ENCODE measurements around the gene ARHGDIA.

The ARHGDIA gene

DNA sequence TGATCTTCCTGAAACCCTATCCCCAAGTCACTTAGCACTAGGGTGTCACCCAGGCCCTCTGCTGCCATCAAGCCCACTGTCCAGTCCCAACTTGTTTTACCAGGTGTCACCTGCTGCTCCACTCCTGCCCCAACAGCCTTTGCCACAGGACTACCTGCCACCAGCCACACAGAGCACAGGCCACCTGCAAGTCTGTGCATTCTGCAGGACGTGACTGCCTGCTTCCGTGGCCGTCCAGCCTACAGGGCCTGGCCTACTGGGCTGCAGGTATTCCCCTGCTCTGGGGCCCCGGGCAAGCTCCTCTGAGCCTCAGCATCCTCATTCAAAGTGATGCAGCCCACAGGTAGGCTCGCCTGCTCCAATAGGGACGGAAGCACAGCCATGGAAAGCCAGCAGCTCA, 41.3 kb downstream of the ARHGDIA start:
- DNase-seq (ENCODE audit: extremely low read depth, low read depth): no peak
- TF ChIP-seq, protein P1, sequence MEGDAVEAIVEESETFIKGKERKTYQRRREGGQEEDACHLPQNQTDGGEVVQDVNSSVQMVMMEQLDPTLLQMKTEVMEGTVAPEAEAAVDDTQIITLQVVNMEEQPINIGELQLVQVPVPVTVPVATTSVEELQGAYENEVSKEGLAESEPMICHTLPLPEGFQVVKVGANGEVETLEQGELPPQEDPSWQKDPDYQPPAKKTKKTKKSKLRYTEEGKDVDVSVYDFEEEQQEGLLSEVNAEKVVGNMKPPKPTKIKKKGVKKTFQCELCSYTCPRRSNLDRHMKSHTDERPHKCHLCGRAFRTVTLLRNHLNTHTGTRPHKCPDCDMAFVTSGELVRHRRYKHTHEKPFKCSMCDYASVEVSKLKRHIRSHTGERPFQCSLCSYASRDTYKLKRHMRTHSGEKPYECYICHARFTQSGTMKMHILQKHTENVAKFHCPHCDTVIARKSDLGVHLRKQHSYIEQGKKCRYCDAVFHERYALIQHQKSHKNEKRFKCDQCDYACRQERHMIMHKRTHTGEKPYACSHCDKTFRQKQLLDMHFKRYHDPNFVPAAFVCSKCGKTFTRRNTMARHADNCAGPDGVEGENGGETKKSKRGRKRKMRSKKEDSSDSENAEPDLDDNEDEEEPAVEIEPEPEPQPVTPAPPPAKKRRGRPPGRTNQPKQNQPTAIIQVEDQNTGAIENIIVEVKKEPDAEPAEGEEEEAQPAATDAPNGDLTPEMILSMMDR (IDR thresholded peaks at IDR 0.05; ENCODE audit: low read depth, low read length): no peak

DNA sequence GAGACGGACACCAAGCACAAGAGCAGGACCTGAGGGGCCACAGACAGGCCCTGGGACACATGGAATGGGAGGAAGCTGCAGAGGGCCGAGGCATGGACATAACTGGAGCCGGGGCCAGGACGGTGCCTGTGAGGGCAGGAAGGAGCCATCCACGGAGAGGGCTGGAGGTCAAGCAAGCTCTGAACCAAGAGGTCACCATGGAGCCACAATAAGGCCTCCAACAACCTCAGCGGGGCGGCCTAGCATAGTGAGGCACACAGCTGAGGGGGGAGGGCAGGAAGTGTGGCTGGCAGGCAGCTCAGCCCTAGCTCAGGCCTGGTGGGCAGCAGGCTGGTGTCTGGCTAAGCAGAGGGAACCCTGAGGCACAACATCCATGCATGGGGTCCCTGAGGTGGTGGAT, 42.5 kb downstream of the ARHGDIA start:
- TF ChIP-seq, protein P1 (IDR thresholded peaks at IDR 0.05; ENCODE audit: low read depth, low read length): no peak
- DNase-seq (ENCODE audit: extremely low read depth, low read depth): no peak

DNA sequence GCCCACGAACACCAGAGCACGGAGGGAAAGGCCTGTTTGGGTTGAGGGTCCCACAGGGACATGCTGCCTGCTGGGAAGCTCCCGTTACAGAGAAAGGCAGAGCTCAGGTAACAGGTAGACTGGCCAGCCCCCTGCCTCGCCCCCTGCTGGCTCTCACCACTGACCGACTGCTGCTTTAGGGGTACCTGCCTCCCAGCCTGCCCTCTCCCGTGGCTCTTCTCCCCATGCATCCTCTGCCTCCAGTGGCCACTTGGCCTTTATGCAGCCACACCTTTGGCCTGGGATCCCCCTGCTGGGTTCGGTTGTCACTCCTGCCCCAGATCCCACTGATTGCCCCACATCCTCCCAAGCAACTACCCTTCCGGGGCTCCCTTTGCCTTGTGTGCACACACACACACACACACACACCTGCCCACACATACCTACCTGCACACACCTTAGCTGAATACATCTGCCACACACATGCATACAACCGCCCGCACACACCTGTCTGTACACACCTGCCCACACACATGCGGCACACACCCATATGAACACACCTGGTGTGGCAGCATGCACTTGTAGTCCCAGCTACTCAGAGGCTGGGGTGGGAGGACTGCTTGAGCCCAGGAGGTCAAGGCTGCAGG, 45.2 kb downstream of the ARHGDIA start:
- TF ChIP-seq, protein P1 (IDR thresholded peaks at IDR 0.05; ENCODE audit: low read depth, low read length): no peak
- DNase-seq (ENCODE audit: extremely low read depth, low read depth): no peak

DNA sequence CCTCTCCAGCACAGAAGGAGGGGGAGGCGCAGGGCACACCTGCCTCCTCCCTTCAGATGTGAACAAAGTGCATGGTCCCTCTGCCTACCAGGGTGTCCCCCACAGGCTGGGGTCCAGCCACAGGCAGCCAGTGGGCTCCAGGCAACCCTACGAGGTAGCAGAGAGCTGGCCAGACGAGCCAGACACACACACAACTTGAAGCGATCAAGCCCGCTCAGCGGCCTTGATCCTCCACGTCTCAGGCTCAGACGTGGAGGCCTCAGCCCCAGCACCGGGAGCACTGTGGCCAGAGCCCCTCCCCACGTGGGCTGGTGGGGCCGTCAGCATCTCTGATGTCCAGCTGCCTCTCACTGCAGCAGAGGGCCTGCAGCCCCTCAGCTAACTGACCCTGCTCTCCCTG, 46.5 kb downstream of the ARHGDIA start:
- TF ChIP-seq, protein P1 (IDR thresholded peaks at IDR 0.05; ENCODE audit: low read depth, low read length): no peak
- DNase-seq (ENCODE audit: extremely low read depth, low read depth): no peak

DNA sequence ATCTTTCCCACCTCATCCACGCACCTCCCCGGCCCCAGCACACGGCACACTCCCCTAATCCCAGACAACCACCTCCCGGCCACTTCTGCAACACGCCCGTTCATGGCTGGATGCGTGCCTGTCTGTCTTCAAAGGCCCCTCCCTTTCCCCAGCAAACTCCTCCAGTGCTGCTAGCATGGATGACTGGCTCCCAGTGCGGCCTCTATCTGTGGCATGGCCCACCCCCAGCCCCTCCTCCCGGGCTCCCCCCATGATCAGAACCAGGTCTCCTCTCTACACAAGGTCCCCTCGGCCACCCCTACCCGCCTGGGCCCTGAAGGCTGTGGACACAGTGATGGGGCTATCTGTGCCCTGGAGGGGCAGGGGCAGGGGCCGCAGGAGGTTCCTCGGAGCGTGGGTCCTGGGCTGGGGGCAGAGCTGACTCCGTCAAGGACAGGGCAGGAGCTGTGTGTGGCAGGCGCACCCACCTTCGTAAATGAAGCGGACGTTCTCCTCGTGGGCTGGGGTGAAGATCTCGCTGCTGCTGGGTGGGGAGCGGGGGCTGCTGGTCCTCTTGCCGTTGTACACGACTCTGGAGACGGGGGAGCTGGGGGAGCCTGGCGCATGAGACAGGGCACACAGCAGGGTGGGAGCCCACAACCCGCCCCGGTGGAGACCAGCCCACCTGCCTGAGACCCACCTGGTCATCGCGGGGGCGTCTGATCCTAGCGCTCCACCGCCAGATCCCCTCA, 47.2 kb downstream of the ARHGDIA start:
- DNase-seq (ENCODE audit: extremely low read depth, low read depth): no peak

DNA sequence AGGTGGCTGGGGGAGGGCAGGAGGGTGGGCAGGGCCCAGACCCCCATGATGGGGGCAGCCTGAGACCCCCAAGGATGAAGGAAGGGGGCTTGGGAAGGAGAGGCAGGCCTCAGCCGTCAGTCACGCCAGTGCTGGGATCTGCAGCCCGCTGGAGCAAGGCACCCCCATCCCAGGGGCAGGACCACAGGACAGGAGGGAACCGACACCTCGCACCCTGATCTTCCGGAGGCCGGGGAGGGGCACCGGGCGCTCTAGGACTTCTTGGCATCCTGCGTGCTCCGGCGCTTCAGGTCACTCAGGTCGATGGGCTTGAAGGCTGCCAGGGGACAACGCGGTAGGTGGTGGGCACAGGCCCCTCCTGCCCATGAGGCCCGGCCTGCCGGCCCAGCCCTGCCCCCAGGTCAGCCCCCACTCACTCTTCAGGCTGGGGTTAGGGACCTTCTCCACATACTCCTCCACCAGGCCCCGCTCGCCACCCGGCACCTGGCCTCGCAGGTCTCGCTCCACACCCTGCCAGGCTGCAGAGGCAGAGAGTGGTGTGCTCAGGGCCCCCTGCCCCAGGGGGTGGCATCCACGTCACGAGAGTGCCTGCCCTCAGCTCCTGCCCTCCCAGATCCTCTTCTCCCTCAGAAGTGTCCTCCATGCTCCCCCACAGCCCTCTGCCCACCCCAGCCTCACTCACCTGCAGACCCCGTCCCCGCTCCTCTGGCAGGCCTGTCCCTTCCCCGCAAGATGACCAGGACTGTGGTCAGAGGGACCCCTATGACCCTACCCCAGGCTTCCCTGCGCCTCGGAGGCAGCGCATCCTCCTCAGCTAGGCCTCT, 47.9 kb downstream of the ARHGDIA start:
- TF ChIP-seq, protein P1 (IDR thresholded peaks at IDR 0.05; ENCODE audit: low read depth, low read length): no peak
- no peak for DNase-seq (ENCODE audit: extremely low read depth, low read depth)

More for the DNA sequence above, 47.2 kb downstream of the ARHGDIA start:
- TF ChIP-seq, protein P1 (IDR thresholded peaks at IDR 0.05; ENCODE audit: low read depth, low read length): no peak

DNA sequence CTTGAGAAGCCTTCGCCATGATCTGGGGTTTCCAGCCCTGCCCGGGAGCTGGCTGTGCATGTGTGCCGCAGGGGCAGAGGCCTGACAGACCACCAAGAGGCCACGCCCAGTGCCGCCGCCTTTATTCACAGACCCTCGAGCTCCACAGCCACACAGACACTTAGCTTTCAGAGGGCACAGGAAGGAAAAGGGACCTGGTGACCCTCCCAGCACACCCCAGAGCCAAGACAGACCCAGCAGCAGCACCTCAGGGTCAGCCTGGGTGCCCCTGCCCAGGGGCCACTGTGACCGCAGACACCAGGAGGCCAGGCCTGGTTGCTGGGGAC, 48.9 kb downstream of the ARHGDIA start:
- DNase-seq (ENCODE audit: extremely low read depth, low read depth): no peak
- TF ChIP-seq, protein P1 (IDR thresholded peaks at IDR 0.05; ENCODE audit: low read depth, low read length): no peak

All from AG09319 (cell line).